Glomerular visceral epithelial cell (primary cell): Measurements from ENCODE around the gene BRINP2.

Source experiments
- DNase-seq: peaks from one replicate; pipeline ENCODE4 v3.0.0-alpha.2; 2016; ENCODE audit errors: extremely low spot score

The BRINP2 gene

DNA sequence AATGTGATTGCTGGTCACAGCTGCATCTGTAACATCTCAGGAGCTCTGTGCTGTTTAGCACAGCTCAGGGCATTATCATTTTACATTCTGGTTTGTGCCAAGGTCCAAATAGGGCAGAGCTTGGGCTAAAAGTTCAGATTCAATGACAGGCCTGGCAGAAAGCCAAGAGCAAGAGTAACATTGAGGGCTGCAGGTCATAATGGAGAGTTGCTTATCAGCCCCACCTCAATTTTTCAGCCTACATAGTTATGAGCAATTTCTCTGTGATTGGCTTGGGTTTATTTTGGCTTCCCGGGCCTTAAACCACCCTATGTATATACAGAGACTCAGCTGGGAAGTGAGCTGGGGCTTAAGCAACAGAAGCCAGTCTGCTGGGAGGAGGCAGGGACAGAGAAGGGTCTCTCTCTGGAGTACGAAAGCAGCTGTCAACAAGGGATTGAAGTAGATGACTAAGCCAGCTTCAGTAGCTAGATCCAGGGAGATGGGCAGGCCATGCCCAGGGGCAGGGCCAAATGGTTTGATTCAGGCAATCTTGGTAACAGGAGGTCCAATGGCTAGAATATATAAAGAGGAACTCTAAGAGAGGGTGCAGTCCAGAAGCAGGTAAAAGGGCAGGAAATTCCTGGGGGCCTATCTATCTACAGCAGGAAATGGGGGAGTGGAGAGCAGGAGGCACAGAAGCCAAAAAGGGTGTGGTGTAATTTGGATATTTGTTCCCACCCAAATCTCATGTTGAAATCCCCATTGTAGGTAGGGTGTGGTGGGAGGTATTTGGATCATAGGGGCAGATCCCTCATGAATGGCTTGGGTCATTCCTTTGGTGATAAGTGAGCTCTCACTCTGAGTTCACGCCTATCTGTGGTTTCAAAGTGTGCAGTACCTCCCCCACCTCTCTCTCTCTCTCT is 49.0 kb downstream of the BRINP2 start:
- DNase-seq, result no peak

DNA sequence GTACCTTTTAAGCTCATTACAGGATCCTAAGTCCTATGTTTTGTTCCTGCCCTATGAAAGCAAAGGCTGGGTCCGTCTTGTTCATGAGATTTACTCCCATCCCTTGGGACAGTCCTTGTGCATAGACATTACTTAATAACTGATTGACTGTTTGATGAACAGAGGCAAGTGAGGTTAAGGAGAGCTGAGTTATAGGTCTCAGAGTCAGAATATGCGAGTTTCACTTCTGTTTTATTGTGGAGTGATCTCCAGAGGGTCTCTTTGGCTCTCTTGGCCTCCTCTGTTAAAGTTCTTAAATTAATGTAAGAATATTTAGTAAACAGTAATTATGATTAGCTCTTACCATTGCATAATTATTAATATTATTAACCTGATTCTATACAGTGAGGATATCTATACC is 52.6 kb downstream of the BRINP2 start:
- DNase-seq, result no peak

DNA sequence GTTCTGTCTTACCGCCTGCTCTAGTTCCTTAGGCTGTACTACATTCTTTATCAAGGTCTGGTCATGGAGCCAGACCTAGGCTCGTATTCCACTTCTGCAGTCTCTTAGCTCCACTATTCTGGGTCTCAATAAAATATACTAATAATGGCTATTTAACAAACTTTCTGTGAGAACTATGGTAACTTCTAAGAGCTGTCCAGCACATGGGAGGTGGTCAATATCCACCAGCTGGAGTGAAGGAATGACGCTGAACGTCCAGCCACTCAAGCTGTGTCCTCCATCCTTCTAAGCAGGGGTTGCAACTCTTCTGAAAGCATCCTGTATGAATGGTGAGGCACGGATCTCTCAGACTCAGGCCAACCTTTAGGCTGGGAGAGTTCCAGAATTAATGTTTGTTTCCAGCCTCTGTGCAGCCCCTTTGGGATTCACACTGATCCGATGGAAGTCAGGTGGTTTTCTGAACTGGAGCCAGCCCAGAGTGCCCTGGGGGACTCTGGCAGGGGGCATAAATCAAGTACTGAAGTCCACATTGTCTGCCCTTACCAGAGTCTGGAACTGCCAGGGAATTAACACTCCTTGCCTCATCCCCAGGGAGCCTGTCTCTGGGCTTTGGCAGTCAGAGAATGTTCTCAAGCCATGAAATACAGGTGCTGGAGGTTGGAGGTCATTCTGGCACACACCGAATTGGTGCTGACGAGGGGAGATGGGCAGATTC is 57.4 kb downstream of the BRINP2 start:
- no peak for DNase-seq

DNA sequence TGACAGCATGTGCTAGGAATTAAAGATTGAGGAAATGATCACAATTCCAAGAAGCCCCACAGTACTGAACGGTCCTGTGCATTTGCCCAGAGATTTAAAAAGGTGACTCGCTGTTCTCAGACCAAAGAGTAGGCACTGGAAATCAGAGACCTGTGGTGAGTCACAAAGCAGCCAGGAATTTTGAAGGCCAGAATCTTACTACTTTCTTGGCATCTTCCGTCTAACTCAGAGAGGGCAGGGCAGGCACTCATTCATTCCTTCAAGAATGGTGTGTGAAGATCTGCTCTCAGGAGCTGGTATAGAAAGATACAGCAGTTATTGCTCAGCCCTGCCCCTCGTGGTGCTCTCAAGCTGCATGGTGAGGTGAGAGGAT is 57.9 kb downstream of the BRINP2 start:
- no peak for DNase-seq

DNA sequence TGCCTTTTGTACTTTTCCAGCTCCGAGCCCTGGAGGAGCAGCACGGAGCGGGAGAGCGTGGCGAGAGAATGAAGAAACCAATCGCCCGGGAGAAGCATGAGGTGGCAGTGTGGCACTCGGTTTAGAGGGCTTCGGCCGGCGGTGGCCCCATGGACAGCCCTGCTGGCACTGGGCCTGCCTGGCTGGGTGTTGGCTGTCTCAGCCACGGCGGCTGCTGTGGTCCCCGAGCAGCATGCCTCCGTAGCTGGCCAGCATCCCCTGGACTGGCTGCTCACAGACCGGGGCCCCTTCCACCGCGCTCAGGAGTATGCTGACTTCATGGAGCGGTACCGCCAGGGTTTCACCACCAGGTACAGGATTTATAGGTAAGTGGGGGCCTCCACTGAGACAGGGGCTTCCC is 59.0 kb downstream of the BRINP2 start:
- no peak for DNase-seq

DNA sequence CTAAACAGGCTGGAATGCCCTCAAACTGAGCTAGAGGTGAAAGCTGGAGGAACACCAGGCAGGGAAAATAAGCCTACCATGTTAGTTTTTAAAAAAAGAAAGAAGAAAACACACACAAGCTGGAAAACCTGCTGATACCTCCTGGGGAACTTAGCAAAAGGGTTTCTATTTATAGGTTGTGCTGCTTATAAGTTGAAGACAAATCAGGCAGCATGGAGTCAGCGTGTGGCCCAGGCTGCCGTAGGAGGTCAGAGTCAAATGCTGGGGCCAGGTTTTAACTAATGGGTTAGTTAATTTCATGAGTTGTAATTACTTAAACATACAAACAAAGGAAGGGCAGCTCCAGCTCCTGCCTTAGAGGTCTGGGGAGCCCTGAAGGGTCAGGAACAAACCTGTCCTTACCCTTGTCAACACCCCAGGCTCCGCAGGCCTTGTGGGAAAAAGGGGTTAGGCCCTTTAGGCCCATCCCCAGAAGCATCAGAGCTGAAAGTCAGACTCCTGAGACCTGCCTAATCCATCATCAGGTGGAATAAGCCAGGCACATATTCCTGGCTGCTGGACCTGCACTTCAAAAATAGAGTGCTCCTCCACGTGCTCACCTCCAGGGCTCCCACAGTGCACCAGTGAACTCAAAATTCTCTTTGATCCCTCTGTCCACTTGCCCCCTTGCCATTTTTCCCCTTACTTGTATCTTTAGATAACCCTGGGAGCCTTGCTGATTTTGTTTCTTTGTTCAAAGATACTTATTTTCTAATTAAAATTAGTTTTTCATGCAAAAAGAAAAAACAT is 59.7 kb downstream of the BRINP2 start:
- no peak for DNase-seq

DNA sequence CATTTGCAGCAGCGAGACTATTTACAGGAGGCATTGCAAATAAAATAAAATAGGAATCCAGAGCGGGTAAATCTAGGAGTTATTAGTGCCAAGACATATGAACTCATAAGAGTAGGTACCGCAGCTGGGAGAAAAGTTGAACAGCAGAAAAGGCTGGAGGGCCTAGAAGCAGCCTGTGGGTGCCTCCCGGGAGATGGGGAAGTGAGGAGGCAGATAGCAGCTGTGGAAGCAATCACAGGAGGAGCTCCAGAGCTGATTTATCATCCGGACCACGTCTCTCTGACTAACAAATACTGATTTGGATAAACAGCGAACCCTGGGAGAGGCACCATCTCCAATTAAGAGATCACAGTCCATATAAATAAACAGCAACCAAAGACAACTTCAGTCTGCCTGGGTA is 64.6 kb downstream of the BRINP2 start:
- DNase-seq, result no peak

DNA sequence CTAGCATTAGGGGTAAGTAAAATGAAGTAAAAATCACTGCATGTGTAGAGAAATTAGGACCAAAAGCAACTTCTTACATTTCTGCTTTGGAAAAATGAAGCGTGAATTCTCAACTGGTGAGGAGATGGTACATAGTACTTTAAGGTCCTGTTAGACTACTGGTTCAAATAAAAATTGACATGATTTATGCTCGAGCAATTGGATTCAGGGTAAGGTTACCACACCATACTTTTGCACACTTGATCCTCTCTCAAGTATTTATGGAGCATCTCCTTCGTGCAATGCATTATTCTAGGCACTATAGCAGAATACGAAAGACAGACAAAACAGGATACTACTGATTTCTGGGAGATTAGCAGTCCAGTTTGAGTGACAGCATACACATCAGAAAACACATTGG is 66.2 kb downstream of the BRINP2 start:
- DNase-seq, result no peak

DNA sequence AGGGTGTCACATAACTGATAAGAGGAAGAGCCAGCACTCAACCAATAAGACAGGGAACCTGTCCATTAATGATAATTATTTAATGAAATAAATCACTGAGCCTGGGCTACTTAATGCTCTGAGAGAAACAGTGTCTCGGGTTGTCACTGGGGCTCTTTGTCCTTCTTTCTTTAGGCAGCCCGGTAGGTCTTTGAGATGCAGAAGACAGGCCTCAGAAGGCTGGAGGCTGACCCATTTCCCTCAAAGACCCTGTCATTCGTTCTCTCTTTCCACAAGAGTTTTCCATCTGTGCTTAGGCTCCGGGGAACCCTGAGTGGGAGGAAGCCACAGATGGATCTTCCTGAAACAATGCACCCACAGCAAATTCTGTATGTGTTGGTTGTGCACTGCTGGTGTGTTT is 68.2 kb downstream of the BRINP2 start:
- DNase-seq, result no peak

DNA sequence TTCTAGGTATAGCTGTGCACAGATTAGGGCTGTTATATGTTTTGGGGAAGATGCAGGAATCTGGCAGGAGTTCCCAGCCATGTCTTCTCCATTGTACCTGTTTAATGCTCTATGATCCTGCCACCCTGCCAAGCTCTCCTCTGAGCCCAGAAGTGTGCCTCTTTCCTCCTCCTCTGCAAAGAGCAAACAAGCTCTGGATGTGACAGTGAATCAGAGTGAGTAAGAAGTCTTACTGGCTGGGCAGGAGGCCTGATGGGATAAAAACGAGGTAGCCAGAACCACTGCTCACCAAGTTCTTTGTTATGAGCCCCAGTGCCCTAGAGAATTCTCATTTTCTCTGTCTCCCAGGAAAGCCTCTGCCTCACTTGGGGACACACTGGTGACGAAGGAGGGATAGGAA is 69.0 kb downstream of the BRINP2 start:
- no peak for DNase-seq

DNA sequence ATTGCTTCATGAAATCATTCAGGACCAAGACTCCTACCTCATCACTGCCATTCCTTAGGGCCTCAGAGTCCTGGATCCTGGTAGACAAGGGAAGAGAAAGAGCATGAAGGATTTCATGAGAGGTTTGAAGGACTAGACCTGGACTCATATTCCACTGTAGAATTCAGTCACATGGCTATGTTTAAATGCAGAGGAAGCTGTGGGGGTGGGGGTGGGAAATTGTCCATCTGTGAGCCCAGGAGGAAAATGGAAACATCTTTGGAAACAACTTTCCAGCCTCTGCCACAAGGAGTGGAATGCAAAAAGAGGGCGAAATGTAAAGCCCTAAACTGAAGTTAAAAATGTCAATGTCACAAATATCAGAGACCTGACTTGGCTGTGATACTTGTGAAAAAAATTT is 73.0 kb downstream of the BRINP2 start:
- no peak for DNase-seq

DNA sequence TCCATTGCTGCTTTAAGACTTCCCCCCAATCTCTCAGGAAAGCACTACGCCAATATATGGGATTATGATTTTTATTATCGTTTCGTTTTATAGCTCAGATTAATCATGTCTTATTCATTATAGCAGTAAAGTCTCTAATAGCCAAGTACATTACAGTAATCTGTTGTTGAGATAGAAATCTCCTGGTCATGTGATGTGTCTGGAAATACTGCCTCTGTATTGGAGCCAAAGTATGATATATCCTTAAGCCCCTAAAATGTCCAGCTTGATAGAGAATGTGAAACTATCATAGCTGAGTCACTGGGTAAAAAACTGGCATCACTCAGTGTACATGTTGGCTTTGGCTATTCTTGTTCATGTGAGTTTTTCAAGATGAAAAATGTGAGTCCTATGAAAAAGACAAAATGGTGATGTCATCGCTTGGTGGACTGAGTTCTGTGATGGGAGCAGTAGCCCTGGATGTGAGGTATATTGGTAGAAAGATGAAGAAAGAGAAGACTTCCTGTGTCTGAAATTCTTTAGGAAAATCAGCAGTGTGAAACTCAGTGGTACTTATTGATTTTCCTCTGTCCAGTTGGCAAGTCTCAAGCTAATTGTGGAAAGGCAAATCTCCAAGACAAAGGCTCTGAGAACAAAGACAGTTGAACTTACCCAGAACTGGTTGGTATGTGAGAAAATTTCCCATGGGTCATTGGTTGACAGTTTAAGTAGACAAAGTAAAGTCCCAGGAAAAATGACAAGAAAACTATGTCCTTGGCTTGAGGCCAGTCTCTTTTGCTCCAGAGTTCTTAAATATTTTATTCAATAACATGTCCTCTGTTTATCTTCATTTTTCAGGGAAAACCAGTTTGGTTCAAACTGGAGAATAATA is 76.2 kb downstream of the BRINP2 start:
- no peak for DNase-seq

DNA sequence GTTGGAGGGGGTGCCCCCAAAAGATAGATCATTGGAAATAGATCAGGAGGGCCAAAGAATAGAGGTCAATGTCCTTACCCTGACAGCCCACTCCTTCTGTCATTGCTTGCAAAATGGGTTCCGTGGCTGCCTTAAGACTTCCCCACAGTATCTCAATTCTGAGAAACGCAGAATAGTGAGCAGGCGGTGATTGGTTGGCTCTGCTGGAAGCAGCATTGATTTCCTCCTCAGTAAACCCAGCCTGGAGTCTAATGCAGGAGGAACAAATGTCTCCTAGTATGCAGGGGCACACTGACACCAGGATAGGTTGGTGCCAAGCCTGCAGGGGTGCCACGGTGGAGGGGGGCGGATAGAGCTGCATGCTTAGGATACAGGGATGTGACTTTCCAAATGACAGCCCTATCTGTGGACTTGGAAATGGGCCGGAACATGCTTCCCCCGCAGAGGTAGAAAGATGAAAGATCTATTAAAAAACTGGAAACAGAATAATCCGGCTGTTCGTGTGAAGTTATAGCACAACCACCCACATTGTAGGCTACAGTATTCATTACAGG is 76.9 kb downstream of the BRINP2 start:
- no peak for DNase-seq

DNA sequence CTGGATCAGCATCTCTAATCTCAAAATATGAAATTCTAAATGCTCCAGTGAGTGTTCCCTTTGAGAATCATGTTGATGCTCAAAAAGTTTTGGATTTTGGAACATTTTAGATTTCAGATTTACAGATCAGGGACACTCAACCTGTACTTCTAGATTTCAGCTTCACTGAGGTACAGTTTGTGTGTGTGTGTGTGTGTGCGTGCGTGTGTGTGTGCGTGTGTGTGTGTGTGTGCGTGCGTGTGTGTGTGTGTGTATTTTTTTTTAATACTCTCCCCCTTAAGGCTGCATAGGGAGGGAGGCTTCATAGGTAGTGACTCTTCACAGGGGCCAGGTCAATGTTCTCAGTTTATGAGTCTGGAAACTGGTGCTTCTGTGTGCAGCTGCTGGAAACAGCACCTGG is 77.5 kb downstream of the BRINP2 start:
- no peak for DNase-seq

DNA sequence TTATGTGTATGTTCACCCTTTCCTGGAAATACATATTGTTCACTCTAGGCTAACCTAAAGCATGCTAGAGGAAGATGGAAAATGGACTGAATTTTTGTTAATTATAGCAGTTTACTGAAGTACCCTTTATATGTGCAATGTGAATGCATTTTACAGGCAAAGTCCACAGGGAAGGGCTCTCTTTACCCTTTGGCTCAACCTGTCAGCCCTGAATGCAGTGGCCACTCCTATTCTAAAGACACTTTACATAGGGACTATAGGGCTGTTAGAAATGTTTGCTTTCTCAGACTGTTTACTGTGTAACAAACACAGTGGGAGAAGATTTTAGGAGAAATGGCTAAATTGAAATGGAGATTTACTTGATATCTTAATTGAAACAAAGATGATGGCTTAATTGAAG is 78.5 kb downstream of the BRINP2 start:
- no peak for DNase-seq

DNA sequence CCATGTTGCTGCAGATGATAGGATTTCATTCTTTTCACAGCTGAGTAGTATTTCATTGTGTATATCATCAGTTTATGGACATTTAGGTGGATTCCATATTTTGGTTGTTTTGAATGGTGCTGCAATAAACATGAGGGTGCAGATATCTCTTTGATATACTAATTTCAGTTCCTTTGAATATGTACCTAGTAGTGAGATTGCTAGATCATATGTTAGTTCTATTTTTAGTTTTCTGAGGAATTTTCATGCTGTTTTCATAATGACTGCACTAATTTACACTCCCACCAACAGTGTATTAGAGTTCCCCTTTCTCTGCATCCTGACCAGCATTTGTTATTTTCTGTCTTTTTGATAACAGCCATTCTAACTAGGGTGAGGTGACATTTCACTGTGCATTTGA is 82.1 kb downstream of the BRINP2 start:
- DNase-seq, result no peak

DNA sequence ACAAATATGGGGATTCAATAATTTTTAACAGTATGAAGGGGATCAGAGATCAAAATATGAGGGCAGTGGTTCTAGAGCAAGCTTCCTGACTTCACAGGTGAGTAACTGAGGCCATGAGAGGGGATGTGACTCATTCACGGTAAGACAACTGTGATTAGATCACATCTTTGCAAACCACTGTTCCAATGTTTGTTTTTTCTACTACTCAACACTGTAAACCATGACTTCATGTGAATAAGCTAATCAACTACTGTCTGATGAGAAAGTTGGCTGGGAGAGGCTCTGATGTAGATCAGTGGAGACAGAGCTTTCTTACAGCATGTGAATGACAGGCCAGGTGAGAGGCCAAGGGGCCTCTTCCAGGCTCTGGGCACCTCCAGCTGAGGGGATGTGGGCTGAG is 84.7 kb downstream of the BRINP2 start:
- DNase-seq, result peak; percentile 9

DNA sequence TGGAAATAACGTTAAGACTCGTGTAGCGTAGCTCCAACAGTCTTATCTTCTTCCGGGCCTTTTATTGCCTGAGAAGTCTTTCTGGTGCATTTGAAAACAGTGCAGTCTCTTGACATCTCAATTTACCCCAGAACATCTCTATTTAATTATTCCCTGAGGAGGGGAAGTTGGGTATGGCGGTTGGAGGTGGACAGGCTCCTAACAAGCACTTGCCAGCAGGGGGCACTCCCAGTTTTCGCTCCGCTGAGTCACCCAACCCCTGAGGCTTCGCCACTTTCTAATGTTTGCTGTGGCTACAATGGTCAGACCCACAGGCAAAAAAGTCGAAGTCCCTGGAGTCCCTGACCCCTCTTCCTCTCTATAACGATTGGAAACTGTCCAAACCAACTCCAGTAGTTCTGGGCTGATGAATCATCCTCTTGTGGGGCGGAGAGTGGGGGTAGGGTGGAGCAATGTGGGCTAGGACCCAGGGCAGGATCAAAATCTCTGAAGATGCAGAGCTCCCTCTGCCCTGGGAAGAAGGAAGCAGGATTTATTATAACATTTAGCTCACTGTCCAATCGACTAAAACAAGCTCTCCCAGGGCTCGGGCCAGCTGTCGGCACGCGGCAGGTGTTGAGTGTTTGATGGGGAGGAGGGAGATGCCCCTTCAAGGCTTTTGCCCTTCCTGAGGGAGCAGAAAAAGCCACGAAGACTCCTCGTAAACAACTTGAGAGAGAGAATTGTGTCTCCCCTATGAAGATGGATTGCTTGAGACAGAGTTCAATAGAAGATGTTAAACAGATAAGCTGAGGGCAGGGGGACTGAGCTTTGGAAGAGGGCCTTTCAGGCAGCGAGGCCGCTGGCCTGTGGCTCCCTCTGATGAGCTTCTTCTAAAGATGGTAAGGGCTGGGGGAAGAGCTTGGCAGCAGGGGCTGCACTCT is 85.7 kb downstream of the BRINP2 start:
- peak; percentile 58 for DNase-seq

DNA sequence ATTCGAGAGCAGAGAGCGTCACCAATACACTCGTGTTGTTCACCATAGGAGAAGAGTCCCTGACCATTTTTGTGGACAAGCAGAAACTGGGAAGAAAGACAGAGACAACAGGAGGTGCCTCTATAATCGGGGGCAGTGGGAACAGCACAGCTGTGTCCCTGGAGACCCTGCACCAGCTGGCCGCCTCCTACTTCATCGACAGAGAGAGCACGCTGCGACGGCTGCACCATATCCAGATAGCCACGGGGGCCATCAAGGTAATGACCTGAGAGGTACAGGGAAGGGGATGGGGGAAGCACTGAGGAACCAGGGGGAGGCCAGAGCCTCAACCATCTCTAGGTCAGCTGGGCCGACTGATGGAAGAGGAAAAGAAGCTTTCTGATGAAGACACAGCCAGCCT is 86.4 kb downstream of the BRINP2 start:
- no peak for DNase-seq

DNA sequence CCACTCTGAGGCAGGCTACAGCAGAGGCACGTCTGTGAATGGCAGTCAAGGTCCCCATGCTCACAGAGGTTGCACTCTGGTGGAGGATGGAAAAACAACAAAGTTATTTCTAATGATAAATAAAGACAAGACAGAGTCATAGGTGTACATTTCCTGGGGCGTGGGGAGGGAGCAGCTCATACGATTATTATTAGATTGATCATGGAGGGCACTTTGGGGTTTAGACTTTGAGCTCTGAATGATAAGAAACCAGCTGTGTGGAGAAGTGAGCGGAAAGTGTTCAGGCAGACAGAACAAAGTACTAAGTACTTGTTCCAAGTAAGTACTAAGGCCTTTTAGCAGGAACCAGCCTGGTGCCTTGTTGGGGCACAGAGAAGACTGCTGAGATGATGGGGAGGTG is 86.8 kb downstream of the BRINP2 start:
- no peak for DNase-seq
